Lower leg skin (tissue), 3 donors: ENCODE data around the gene DMXL2.

Source experiments
- CTCF ChIP-seq, 3 donors: fragments of 450-650 bp; IDR thresholded peaks; one replicate each; pipeline ENCODE4 v1.5.1; 2016; ENCODE audit warnings: antibody characterized with exemption in 3 of 3, mild to moderate bottlenecking in 3 of 3, moderate library complexity in 2 of 3
- POLR2A ChIP-seq, 2 donors: fragments of 450-650 bp; IDR thresholded peaks; one replicate each; pipeline ENCODE4 v1.6.1; 2016 to 2017; ENCODE audit warnings: antibody characterized with exemption in 2 of 2, mild to moderate bottlenecking in 1 of 2, moderate library complexity in 1 of 2

GRCh38 chr15:51444807-51445206, 177.8 kb downstream of the DMXL2 start:
- TF ChIP-seq POLR2A (IDR thresholded peaks at IDR 0.05) (no peak), CTCF (IDR thresholded peaks at IDR 0.05) (no peak)
